CD4-positive, alpha-beta memory T cell (primary cell): ENCODE data around the gene RNASE13. TPM values are rescaled to one million over a fixed set of nuclear protein-coding genes. Genes with fewer than 3 reads are reported as not detected.

Experiments
- CTCF ChIA-PET: fragments of 350-600 bp; sonication (Branson Sonifier 250); formaldehyde crosslinking; loops from one replicate; lab custom pipeline; 2021; ENCODE audit warnings: inconsistent platforms; ENCODE audit not compliant: partially characterized antibody; lab: Charles Lee
- POLR2A ChIA-PET: fragments of 350-600 bp; sonication (Branson Sonifier 250); formaldehyde crosslinking; loops from one replicate; lab custom pipeline; 2021; ENCODE audit not compliant: partially characterized antibody; lab: Charles Lee
- DNase-seq, 5 donors: peaks; one replicate each; pipeline versions ENCODE4 v3.0.0 to v3.0.0-alpha.2; 2020 to 2022; ENCODE audit warnings: mixed read lengths in 1 of 5
- H3K27ac ChIP-seq: one replicate; pipeline ENCODE4 v1.7.0; 2013; ENCODE audit warnings: low read depth, low read length
- H3K27me3 ChIP-seq: 2 replicates; pipeline ENCODE4 v1.7.0; 2013; ENCODE audit warnings: mild to moderate bottlenecking, low read length, moderate library complexity; ENCODE audit not compliant: insufficient read depth
- H3K36me3 ChIP-seq: 2 replicates; pipeline ENCODE4 v1.7.0; 2013; ENCODE audit warnings: mild to moderate bottlenecking, low read length, moderate library complexity; ENCODE audit not compliant: insufficient read depth
- H3K4me1 ChIP-seq: 2 replicates; pipeline ENCODE4 v1.7.0; 2013; ENCODE audit warnings: mild to moderate bottlenecking, low read length, moderate library complexity; ENCODE audit not compliant: insufficient read depth
- H3K4me3 ChIP-seq, 2 donors: one replicate each; pipeline ENCODE4 v1.7.0; 2013; ENCODE audit warnings: low read length in 2 of 2, mild to moderate bottlenecking in 1 of 2
- H3K9me3 ChIP-seq, 2 donors: one replicate each; pipeline ENCODE4 v1.7.0; 2013; ENCODE audit warnings: low read length in 2 of 2, control low read depth in 1 of 2; ENCODE audit not compliant: control insufficient read depth in 1 of 2
- H3K27ac Mint-ChIP-seq, 7 donors: one replicate each; pipeline ENCODE4 v1.8.0; 2020 to 2021; ENCODE audit warnings: mixed read lengths in 7 of 7, mild to moderate bottlenecking in 6 of 7, inconsistent platforms in 3 of 7, moderate library complexity in 3 of 7
- H3K27me3 Mint-ChIP-seq, 2 donors: one replicate each; pipeline ENCODE4 v1.8.0; 2020 to 2021; ENCODE audit warnings: mixed read lengths in 2 of 2
- H3K36me3 Mint-ChIP-seq, 2 donors: one replicate each; pipeline ENCODE4 v1.8.0; 2020 to 2021; ENCODE audit warnings: mixed read lengths in 2 of 2, inconsistent platforms in 1 of 2, mild to moderate bottlenecking in 1 of 2
- H3K4me1 Mint-ChIP-seq, 4 donors: one replicate each; pipeline ENCODE4 v1.8.0; 2020 to 2021; ENCODE audit warnings: mixed read lengths in 4 of 4, mild to moderate bottlenecking in 1 of 4
- H3K4me3 Mint-ChIP-seq, 8 donors: one replicate each; pipeline ENCODE4 v1.8.0; 2020 to 2021; ENCODE audit warnings: mixed read lengths in 8 of 8, mild to moderate bottlenecking in 7 of 8, moderate library complexity in 6 of 8, inconsistent platforms in 3 of 8
- H3K9me3 Mint-ChIP-seq, 8 donors: one replicate each; pipeline ENCODE4 v1.8.0; 2020 to 2021; ENCODE audit warnings: mixed read lengths in 8 of 8, mild to moderate bottlenecking in 5 of 8, inconsistent platforms in 3 of 8, moderate library complexity in 1 of 8
- intact Hi-C: fragments of 100-400 bp; cut with micrococcal nuclease; formaldehyde crosslinking; loops from one replicate; pipeline ENCODE4 v1.15.1; 2023
- polyA plus RNA-seq, 2 donors: library from polyadenylated mRNA; unstranded; fragments of 300-500 nt; fragmentation: Illumina TruSeq; gene quantifications; one replicate each; pipeline ENCODE4 v1.2.3, GENCODE V29; 2021
- total RNA-seq, 2 experiments: library from RNA; stranded (reverse); gene quantifications; one replicate each; pipeline ENCODE4 v1.2.3, GENCODE V29; 2021

Gene RNASE13
- total and polyA plus RNA-seq, 4 experiments from 2014 or later = not detected

GRCh38 chr14:21026988-21027315 lies 7.7 kb downstream of the RNASE13 start:
- ChIA-PET CTCF (interaction anchor here (1.6 kb wide), 1 partner anchor 65 kb away, joined by 5 read pairs; no protein-coding TSS in a partner anchor), POLR2A (no interaction called here)
- H3K9me3 Mint-ChIP-seq = peaks cover 0 to 2% (median 0%) of the 10 kb centered on the region in 8 donors
- H3K36me3 ChIP-seq = no peaks in the 10 kb centered on the region
- no peak overlapping the region for H3K4me3 ChIP-seq
- peak overlapping the region in 6 of 8 donors; percentile 1 to 76 (median 32) for H3K4me3 Mint-ChIP-seq
- peaks cover 0 to 1% of the 10 kb centered on the region in 2 donors for H3K27me3 Mint-ChIP-seq
- H3K27me3 ChIP-seq = no peaks in the 10 kb centered on the region
- intact Hi-C loops = no loop called here
- DNase-seq = no peak
- peaks cover 20% of the 10 kb centered on the region for H3K4me1 ChIP-seq
- H3K4me1 Mint-ChIP-seq = peaks cover 12 to 32% (median 22%) of the 10 kb centered on the region in 4 donors
- no peaks in the 10 kb centered on the region for H3K9me3 ChIP-seq
- peak overlapping the region in 6 of 7 donors; percentile 4 to 78 (median 63) for H3K27ac Mint-ChIP-seq
- peaks cover 3 to 6% of the 10 kb centered on the region in 2 donors for H3K36me3 Mint-ChIP-seq
- no peak overlapping the region for H3K27ac ChIP-seq

GRCh38 chr14:21026274-21026987 lies 8.2 kb downstream of the RNASE13 start:
- ChIA-PET CTCF (interaction anchor here (1.4 to 1.6 kb wide), 2 partner anchors 11 to 66 kb away, joined by 5 to 12 read pairs; no protein-coding TSS in a partner anchor), POLR2A (interaction anchor here (0.8 kb wide), 1 partner anchor 71 kb away, joined by 3 read pairs; no protein-coding TSS in a partner anchor)
- H3K9me3 Mint-ChIP-seq = peaks cover 0 to 2% (median 0%) of the 10 kb centered on the region in 8 donors
- no peaks in the 10 kb centered on the region for H3K27me3 Mint-ChIP-seq
- H3K27ac Mint-ChIP-seq = peak overlapping the region; percentile 16 to 78 (median 51)
- DNase-seq = no peak
- H3K4me1 Mint-ChIP-seq = peaks cover 12 to 33% (median 22%) of the 10 kb centered on the region in 4 donors
- no peak overlapping the region for H3K4me3 ChIP-seq
- no peaks in the 10 kb centered on the region for H3K9me3 ChIP-seq
- peaks cover 7 to 8% of the 10 kb centered on the region in 2 donors for H3K36me3 Mint-ChIP-seq
- H3K27ac ChIP-seq = no peak overlapping the region
- intact Hi-C loops = no loop called here
- H3K4me1 ChIP-seq = peaks cover 20% of the 10 kb centered on the region
- H3K27me3 ChIP-seq = no peaks in the 10 kb centered on the region
- H3K36me3 ChIP-seq = no peaks in the 10 kb centered on the region
- peak overlapping the region; percentile 39 to 91 (median 56) for H3K4me3 Mint-ChIP-seq

- intact Hi-C loops = loop anchor here (2.0 kb wide), 1 partner anchor 67 kb away; no protein-coding TSS in a partner anchor
- DNase-seq = no peak
- POLR2A ChIA-PET = interaction anchor here (0.8 to 2.5 kb wide), 3 partner anchors 11 to 72 kb away, joined by 3 to 18 read pairs (median 3); no protein-coding TSS in a partner anchor
These were observed 9.0 kb downstream of the RNASE13 start for GRCh38 chr14:21025371-21026273.

GRCh38 chr14:21024585-21025370 lies 9.8 kb downstream of the RNASE13 start, which contains the start of gene NDRG2:
NDRG2 (minus strand) TSS chr14:21025061; CDS start chr14:21023315, 1,746 bp downstream.
- Histone ChIP-seq H3K4me3 (peak within 1 kb of the TSS; percentile 69 to 77), H3K36me3 (no peaks in the 10 kb centered on the region), H3K9me3 (no peaks in the 10 kb centered on the region), H3K4me1 (peaks cover 20% of the 10 kb centered on the region), H3K27me3 (no peaks in the 10 kb centered on the region), H3K27ac (peak within 1 kb of the TSS; percentile 51)
- H3K27me3 Mint-ChIP-seq = no peaks in the 10 kb centered on the region
- intact Hi-C loops = loop anchor here (2.0 kb wide), 1 partner anchor 68 kb away; no protein-coding TSS in a partner anchor
- peaks cover 12 to 33% (median 22%) of the 10 kb centered on the region in 4 donors for H3K4me1 Mint-ChIP-seq
- DNase-seq = peak; percentile 71 to 79 (median 72)
- ChIA-PET POLR2A (interaction anchor here (0.7 to 2.5 kb wide), 6 partner anchors 10 to 79 kb away, joined by 3 to 18 read pairs (median 5); no protein-coding TSS in a partner anchor), CTCF (interaction anchor here (0.5 to 2.6 kb wide), 4 partner anchors 10 to 361 kb away, joined by 3 to 34 read pairs (median 4); no protein-coding TSS in a partner anchor)
- H3K4me3 Mint-ChIP-seq = peak within 1 kb of the TSS; percentile 83 to 95 (median 91)
- H3K27ac Mint-ChIP-seq = peak within 1 kb of the TSS; percentile 77 to 93 (median 92)
- H3K9me3 Mint-ChIP-seq = peaks cover 0 to 2% (median 0%) of the 10 kb centered on the region in 8 donors
- H3K36me3 Mint-ChIP-seq = peaks cover 16 to 18% of the 10 kb centered on the region in 2 donors

More at GRCh38 chr14:21025371-21026273, 9.0 kb downstream of the RNASE13 start:
- H3K4me1 ChIP-seq = peaks cover 20% of the 10 kb centered on the region
- H3K27me3 ChIP-seq = no peaks in the 10 kb centered on the region
- Mint-ChIP-seq H3K36me3 (peaks cover 15% of the 10 kb centered on the region in 2 donors), H3K4me1 (peaks cover 12 to 33% (median 22%) of the 10 kb centered on the region in 4 donors), H3K9me3 (peaks cover 0 to 2% (median 0%) of the 10 kb centered on the region in 8 donors), H3K4me3 (peak overlapping the region; percentile 83 to 95 (median 91)), H3K27me3 (no peaks in the 10 kb centered on the region), H3K27ac (peak overlapping the region; percentile 16 to 93 (median 91))
- no peaks in the 10 kb centered on the region for H3K9me3 ChIP-seq
- peak overlapping the region; percentile 23 to 77 for H3K4me3 ChIP-seq
- H3K36me3 ChIP-seq = no peaks in the 10 kb centered on the region
- H3K27ac ChIP-seq = peak overlapping the region; percentile 51
- CTCF ChIA-PET = interaction anchor here (1.1 to 2.6 kb wide), 4 partner anchors 10 to 79 kb away, joined by 3 to 34 read pairs (median 8); no protein-coding TSS in a partner anchor

DNA sequence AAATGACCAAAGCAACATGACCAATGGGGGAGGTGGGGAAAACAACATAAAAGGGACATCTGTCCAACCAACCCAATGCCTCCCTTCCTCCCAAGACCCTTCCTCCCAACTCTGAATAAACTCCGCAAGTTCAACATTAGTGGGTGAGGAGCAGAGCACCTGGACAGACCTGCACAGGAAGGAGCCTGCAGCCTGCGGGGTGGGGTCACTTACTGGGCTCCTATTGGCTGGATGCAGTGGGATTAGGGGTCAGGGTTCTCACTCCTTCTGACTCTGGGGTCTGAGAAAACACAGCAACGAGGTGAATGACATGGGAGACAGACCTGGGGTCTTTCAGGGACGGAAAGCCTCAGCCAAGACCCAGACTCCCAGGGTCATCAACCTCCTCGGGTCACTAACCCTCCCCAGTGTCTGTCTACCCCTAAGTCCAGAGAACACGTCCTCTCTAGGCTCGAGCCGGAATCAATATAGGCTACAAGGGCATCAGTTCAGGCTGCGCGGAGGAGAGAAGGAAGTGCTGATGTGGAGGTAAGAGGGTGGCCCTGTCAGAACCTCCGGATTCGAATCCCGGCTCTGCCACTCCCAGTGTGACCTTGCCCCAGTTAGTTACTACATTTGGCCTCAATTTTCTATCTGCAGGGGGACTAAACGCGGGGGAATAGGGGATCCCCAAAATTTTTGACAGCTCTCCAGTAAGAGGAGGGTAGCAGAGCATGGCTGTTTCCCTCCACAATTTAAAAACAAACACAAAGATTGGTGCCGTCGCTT lies 10.6 kb downstream of the RNASE13 start:
- Histone ChIP-seq H3K4me3 (peak overlapping the region; percentile 69 to 77), H3K36me3 (no peaks in the 10 kb centered on the region), H3K4me1 (peaks cover 20% of the 10 kb centered on the region), H3K27me3 (no peaks in the 10 kb centered on the region), H3K27ac (peak overlapping the region; percentile 51), H3K9me3 (no peaks in the 10 kb centered on the region)
- POLR2A ChIA-PET = interaction anchor here (0.7 to 2.5 kb wide), 9 partner anchors 9 to 80 kb away, joined by 3 to 18 read pairs (median 4); no protein-coding TSS in a partner anchor
- intact Hi-C loops = loop anchor here (2.0 kb wide), 1 partner anchor 69 kb away; no protein-coding TSS in a partner anchor
- H3K27ac Mint-ChIP-seq = peak overlapping the region; percentile 77 to 92 (median 87)
- DNase-seq = peak; percentile 9 to 46 (median 23)
- H3K9me3 Mint-ChIP-seq = peaks cover 0 to 2% (median 0%) of the 10 kb centered on the region in 8 donors
- H3K27me3 Mint-ChIP-seq = no peaks in the 10 kb centered on the region
- peak overlapping the region; percentile 83 to 95 (median 91) for H3K4me3 Mint-ChIP-seq
- peaks cover 23 to 26% of the 10 kb centered on the region in 2 donors for H3K36me3 Mint-ChIP-seq
- peaks cover 12 to 33% (median 22%) of the 10 kb centered on the region in 4 donors for H3K4me1 Mint-ChIP-seq
- CTCF ChIA-PET = interaction anchor here (1.1 to 2.6 kb wide), 5 partner anchors 10 to 81 kb away, joined by 3 to 34 read pairs (median 4); no protein-coding TSS in a partner anchor
